DND-41 (cell line): Measurements from ENCODE around the gene KITLG.

ENCODE experiments used
- CTCF ChIP-seq: IDR thresholded peaks from 2 replicates; pipeline ENCODE4 v1.5.1; 2012; ENCODE audit warnings: borderline replicate concordance, low read length, moderate library complexity, mild to moderate bottlenecking; ENCODE audit not compliant: poor library complexity, severe bottlenecking; ENCODE audit errors: extremely low read depth
- EZH2 ChIP-seq: IDR thresholded peaks from 3 replicates; pipeline ENCODE4 v1.6.1; 2012; ENCODE audit warnings: borderline replicate concordance, low read depth, mild to moderate bottlenecking, moderate library complexity, low read length, inconsistent platforms; ENCODE audit not compliant: severe bottlenecking

GRCh38 chr12:88448337-88448915 is 131.8 kb downstream of the KITLG start:
- TF ChIP-seq CTCF = no peak
- no peak for TF ChIP-seq EZH2
